GM12878 (cell line): ENCODE results near the gene ERN1. TPM values are rescaled to one million over a fixed set of nuclear protein-coding genes. Genes with fewer than 3 reads are reported as not detected.

ENCODE experiments used
- ATAC-seq: fragments of 200-7000 bp; cut with Tn5 transposase; 3 replicates; pipeline ENCODE4 v1.9.1; 2020; ENCODE audit warnings: mild to moderate bottlenecking, moderate library complexity
- BruUV-seq: library from RNA; stranded (reverse); fragments of 400-500 nt; replicated peaks from 2 replicates; lab custom pipeline; 2021; lab: Mats Ljungman, UMichigan
- CTCF ChIA-PET: fragments of 300-600 bp; sonication (Branson Sonifier 250); formaldehyde crosslinking; extraction: SDS; loops from one replicate; lab custom pipeline; 2021; ENCODE audit warnings: inconsistent platforms; lab: Yijun Ruan, JAX
- POLR2A ChIA-PET: fragments of 350-600 bp; formaldehyde crosslinking; extraction: SDS; loops from one replicate; lab custom pipeline; 2021; ENCODE audit warnings: inconsistent platforms; lab: Charles Lee
- RAD21 ChIA-PET: fragments of 300-600 bp; sonication (Branson Sonifier 250); formaldehyde crosslinking; loops from one replicate; lab custom pipeline; 2023; ENCODE audit warnings: antibody characterized with exemption; ENCODE audit not compliant: unreplicated experiment; lab: Charles Lee
- SMC1A ChIA-PET: fragments of 300-600 bp; sonication (Branson Sonifier 250); formaldehyde crosslinking; loops from one replicate; lab custom pipeline; 2023; ENCODE audit not compliant: unreplicated experiment, uncharacterized antibody; lab: Charles Lee
- DNase-seq: peaks from one replicate; pipeline ENCODE4 v3.0.0-alpha.2; 2011; ENCODE audit warnings: low read depth, low spot score
- FAIRE-seq: peaks from 3 replicates; lab custom pipeline; 2011; peaks lifted over from hg19 to GRCh38; lab: Jason Lieb, UNC
- H2AFZ ChIP-seq: 2 replicates; pipeline ENCODE4 v1.6.0; 2011; ENCODE audit warnings: low read depth, low read length, control low read depth; ENCODE audit not compliant: control insufficient read depth
- H3K27ac ChIP-seq: 2 replicates; pipeline ENCODE4 v1.5.1; 2011; ENCODE audit warnings: control low read depth; ENCODE audit not compliant: control insufficient read depth, insufficient read depth
- H3K27me3 ChIP-seq, 2 experiments: replicated peaks in 1 of 2; 2 replicates each; pipeline versions ENCODE4 v1.6.0 to v1.6.1; 2011; ENCODE audit warnings: low read length in 1 of 2; ENCODE audit not compliant: control insufficient read depth in 2 of 2, insufficient read depth in 2 of 2
- H3K36me3 ChIP-seq, 2 experiments: 2 replicates each; pipeline ENCODE4 v1.5.1; 2011; ENCODE audit warnings: low read length in 1 of 2; ENCODE audit not compliant: control insufficient read depth in 2 of 2, insufficient read depth in 2 of 2
- H3K4me1 ChIP-seq: 2 replicates; pipeline ENCODE4 v1.6.1; 2011; ENCODE audit warnings: mild to moderate bottlenecking, low read length, moderate library complexity, mixed read lengths; ENCODE audit not compliant: control insufficient read depth, insufficient read depth
- H3K4me2 ChIP-seq: 2 replicates; pipeline ENCODE4 v1.6.0; 2011; ENCODE audit warnings: control low read depth; ENCODE audit not compliant: control insufficient read depth, insufficient read depth
- H3K4me3 ChIP-seq: fragments of 200-600 bp; sonication (generic); 2 replicates; pipeline ENCODE4 v1.5.1; 2016
- H3K79me2 ChIP-seq: 2 replicates; pipeline ENCODE4 v1.6.0; 2011; ENCODE audit warnings: low read length; ENCODE audit not compliant: control insufficient read depth, insufficient read depth
- H3K9ac ChIP-seq: 2 replicates; pipeline ENCODE4 v1.8.0; 2011; ENCODE audit warnings: low read length, control low read depth, mixed read lengths; ENCODE audit not compliant: control insufficient read depth, insufficient read depth
- H3K9me3 ChIP-seq: replicated peaks from 3 replicates; pipeline ENCODE4 v1.5.1; 2011; ENCODE audit warnings: mild to moderate bottlenecking, low read length; ENCODE audit not compliant: control insufficient read depth, insufficient read depth
- H4K20me1 ChIP-seq: 2 replicates; pipeline ENCODE4 v1.6.0; 2011; ENCODE audit not compliant: control insufficient read depth, insufficient read depth
- ASH2L ChIP-seq: fragments of 300-600, 200-600 bp; sonication (generic); IDR thresholded peaks from 2 replicates; pipeline ENCODE4 v1.6.1; 2017; ENCODE audit warnings: low read depth, mild to moderate bottlenecking, borderline replicate concordance
- ATF3 ChIP-seq: IDR thresholded peaks from 2 replicates; pipeline ENCODE4 v1.6.1; 2011; ENCODE audit warnings: low read depth, mild to moderate bottlenecking, low read length, moderate library complexity, borderline replicate concordance; ENCODE audit errors: extremely low read depth
- BACH1 ChIP-seq: fragments of 450-650 bp; IDR thresholded peaks from 2 replicates; pipeline ENCODE4 v1.6.1; 2017; ENCODE audit warnings: mild to moderate bottlenecking, borderline replicate concordance
- BCL3 ChIP-seq: IDR thresholded peaks from 2 replicates; pipeline ENCODE4 v1.6.1; 2011; ENCODE audit warnings: borderline replicate concordance, low read depth, mild to moderate bottlenecking, moderate library complexity, low read length; ENCODE audit not compliant: insufficient read depth, poor library complexity, severe bottlenecking
- EED ChIP-seq: sonication (generic); IDR thresholded peaks from 2 replicates; pipeline ENCODE4 v1.6.1; 2016; ENCODE audit warnings: antibody characterized with exemption, low read depth
- IKZF1 ChIP-seq: fragments of 450-650 bp; conservative IDR thresholded peaks from 2 replicates; pipeline ENCODE4 v1.6.1; 2017; ENCODE audit warnings: antibody characterized with exemption, mild to moderate bottlenecking
- MEF2A ChIP-seq: IDR thresholded peaks from 2 replicates; pipeline ENCODE4 v1.6.1; 2011; ENCODE audit warnings: low read depth, mild to moderate bottlenecking, low read length, moderate library complexity; ENCODE audit not compliant: insufficient read depth
- NR2C1 ChIP-seq: fragments of 450-650 bp; IDR thresholded peaks from 2 replicates; pipeline ENCODE4 v1.6.1; 2017; ENCODE audit warnings: antibody characterized with exemption, mild to moderate bottlenecking, moderate library complexity
- PAX8 ChIP-seq: fragments of 450-650 bp; IDR thresholded peaks from 2 replicates; pipeline ENCODE4 v1.6.1; 2017; ENCODE audit warnings: mild to moderate bottlenecking, moderate library complexity
- PBX3 ChIP-seq: IDR thresholded peaks from 2 replicates; pipeline ENCODE4 v1.6.1; 2011; ENCODE audit warnings: mild to moderate bottlenecking, low read depth, low read length, moderate library complexity; ENCODE audit not compliant: insufficient replicate concordance
- POLR2A ChIP-seq: IDR thresholded peaks from 2 replicates; pipeline ENCODE4 v1.6.1; 2011; ENCODE audit warnings: low read depth, mild to moderate bottlenecking, low read length
- POU2F2 ChIP-seq: IDR thresholded peaks from 3 replicates; pipeline ENCODE4 v1.6.1; 2011; ENCODE audit warnings: low read depth, mild to moderate bottlenecking, low read length, borderline replicate concordance
- SPI1 ChIP-seq: IDR thresholded peaks from 2 replicates; pipeline ENCODE4 v1.6.1; 2011; ENCODE audit warnings: low read depth, mild to moderate bottlenecking, low read length, moderate library complexity, borderline replicate concordance; ENCODE audit not compliant: insufficient read depth
- TCF3 ChIP-seq: IDR thresholded peaks from 2 replicates; pipeline ENCODE4 v1.6.1; 2012; ENCODE audit warnings: low read depth, mild to moderate bottlenecking, low read length, borderline replicate concordance; ENCODE audit not compliant: insufficient read depth
- ZNF592 ChIP-seq: fragments of 450-650 bp; IDR thresholded peaks from 2 replicates; pipeline ENCODE4 v1.6.1; 2017; ENCODE audit warnings: mild to moderate bottlenecking, moderate library complexity
- WGBS: methylation state at CpG from one replicate; pipeline ENCODE4 v1.1.6; 2016; ENCODE audit warnings: low lambda C conversion rate; ENCODE audit not compliant: insufficient replicate concordance, insufficient coverage; ENCODE audit errors: missing lambda C conversion rate; 5-methylcytosine and 5-hydroxymethylcytosine counted together
- in situ Hi-C: fragments of 300-500 bp; cut with MboI; formaldehyde crosslinking; loops from 9 replicates; pipeline ENCODE4 v1.14.3; 2018; ENCODE audit warnings: mixed read lengths
- intact Hi-C: fragments of 100-400 bp; cut with micrococcal nuclease; formaldehyde crosslinking; loops from one replicate; pipeline ENCODE4 v1.14.2; 2022; ENCODE audit not compliant: unreplicated experiment
- polyA plus RNA-seq, 11 experiments: library from polyadenylated mRNA; depleted of rRNA in 4 of 11; unstranded in 6 of 11; stranded (reverse) in 5 of 11; fragments of >200 nt; fragmentation: Nextera tagmentation in 4 of 11; fragmentation: Illumina TruSeq in 1 of 11; extraction: Ambion mirVana in 4 of 11; extraction: Trizol in 1 of 11; gene quantifications; 1 replicate in 1 of 11; 2 replicates in 10 of 11; pipeline versions ENCODE4 v1.2.1 to v1.2.3, GENCODE V29; 2011 to 2016; ENCODE audit warnings: inconsistent platforms in 2 of 11, missing spikeins in 2 of 11, low read depth in 1 of 11
- total RNA-seq, 4 experiments: library from RNA; depleted of rRNA in 3 of 4; stranded (reverse); fragments of >200 nt in 3 of 4; fragmentation: Illumina TruSeq in 1 of 4; extraction: Trizol in 1 of 4; gene quantifications; 2 replicates each; pipeline versions ENCODE4 v1.2.1 to v1.2.3, GENCODE V29; 2013 to 2021

Gene ERN1
- total and polyA plus RNA-seq, 10 of the 15 experiments (the other 5 are each of a cell fraction or from before 2014, with no cell fraction given) = 2.6 to 19.2 (median 7.6) TPM

- no peak overlapping the region for H3K9ac ChIP-seq
- no peak overlapping the region for H3K27ac ChIP-seq
- no TSS peak for BruUV-seq
- in situ Hi-C loops = no loop called here
- no peak overlapping the region for H3K4me2 ChIP-seq
- DNase-seq (no peak), ATAC-seq (no peak), FAIRE-seq (no peak)
- ChIA-PET SMC1A (interaction anchor here (1.0 kb wide), 1 partner anchor 80 kb away, joined by 4 read pairs; no protein-coding TSS in a partner anchor), RAD21 (interaction anchor here (0.7 to 1.4 kb wide), 2 partner anchors 29 kb away, joined by 3 read pairs; no protein-coding TSS in a partner anchor), POLR2A (interaction anchor here (0.6 kb wide), 1 partner anchor 134 kb away, joined by 3 read pairs; no protein-coding TSS in a partner anchor), CTCF (interaction anchor here (1.0 to 1.8 kb wide), 4 partner anchors 8 to 134 kb away, joined by 3 to 6 read pairs (median 3); no protein-coding TSS in a partner anchor)
- no peaks in the 10 kb centered on the region for H3K79me2 ChIP-seq
- H3K4me1 ChIP-seq = peaks cover 4% of the 10 kb centered on the region
- no peak overlapping the region for H3K4me3 ChIP-seq
- 80% methylated on average over 25 of the region's 25 CpGs for WGBS
- H3K27me3 ChIP-seq = peaks cover 3 to 7% of the 10 kb centered on the region in 2 experiments; a peak in 3 of 4 replicates
- H3K9me3 ChIP-seq = no peaks in the 10 kb centered on the region
- no peak overlapping the region for H2AFZ ChIP-seq
- no peaks in the 10 kb centered on the region for H4K20me1 ChIP-seq
- peaks cover 4 to 15% of the 10 kb centered on the region in 2 experiments; a peak in 3 of 4 replicates for H3K36me3 ChIP-seq
- intact Hi-C loops = no loop called here
- TF ChIP-seq ZNF592 (no peak), PBX3 (peak; percentile 73), IKZF1 (no peak), SPI1 (no peak), ATF3 (no peak), BCL3 (peak; percentile 100), MEF2A (no peak), POLR2A (peak; percentile 43; the same call in 1 of the 2 replicates), TCF3 (peak; percentile 75; the same call in 1 of the 2 replicates), EED (no peak), NR2C1 (no peak), ASH2L (no peak), POU2F2 (0 out of 3 replicates have a peak, but pooled peaks have one; percentile 10), BACH1 (no peak), PAX8 (no peak)
Observed at GRCh38 chr17:63999680-64000531, 130.0 kb downstream of the ERN1 start.
